HEK293 (cell line): ENCODE results near the gene ANKRD65.

Experiments used
- ATF2 ChIP-seq: fragments of 450-650 bp; formaldehyde crosslinking; IDR thresholded peaks from 2 replicates; pipeline ENCODE4 v1.5.1; 2016; ENCODE audit warnings: missing biosample characterization, missing genetic modification characterization, low read depth
- BCL11A ChIP-seq: fragments of 450-650 bp; formaldehyde crosslinking; IDR thresholded peaks from 2 replicates; pipeline ENCODE4 v1.5.1; 2016; ENCODE audit warnings: low read depth, missing biosample characterization, missing genetic modification characterization
- EGR2 ChIP-seq: fragments of 450-650 bp; formaldehyde crosslinking; IDR thresholded peaks from 2 replicates; pipeline ENCODE4 v1.5.1; 2016; ENCODE audit warnings: low read depth, missing biosample characterization, missing genetic modification characterization
- GLIS1 ChIP-seq: fragments of 450-650 bp; formaldehyde crosslinking; IDR thresholded peaks from 2 replicates; pipeline ENCODE4 v1.5.1; 2016; ENCODE audit warnings: missing biosample characterization, missing genetic modification characterization
- GLIS2 ChIP-seq: fragments of 450-650 bp; formaldehyde crosslinking; IDR thresholded peaks from 2 replicates; pipeline ENCODE4 v1.5.1; 2016; ENCODE audit warnings: missing biosample characterization, missing genetic modification characterization
- HOXA7 ChIP-seq: sonication (generic); formaldehyde crosslinking; IDR thresholded peaks from 2 replicates; pipeline ENCODE4 v1.8.1; 2022; ENCODE audit warnings: missing genetic modification reagents, borderline replicate concordance
- KLF1 ChIP-seq: fragments of 450-650 bp; formaldehyde crosslinking; IDR thresholded peaks from 2 replicates; pipeline ENCODE4 v1.5.1; 2016; ENCODE audit warnings: missing biosample characterization, missing genetic modification characterization
- KLF16 ChIP-seq: fragments of 450-650 bp; formaldehyde crosslinking; IDR thresholded peaks from 2 replicates; pipeline ENCODE4 v1.5.1; 2017; ENCODE audit warnings: missing biosample characterization, missing genetic modification characterization
- KLF7 ChIP-seq: fragments of 450-650 bp; formaldehyde crosslinking; IDR thresholded peaks from 2 replicates; pipeline ENCODE4 v1.5.1; 2016; ENCODE audit warnings: missing biosample characterization, missing genetic modification characterization, borderline replicate concordance
- KLF9 ChIP-seq: fragments of 450-650 bp; formaldehyde crosslinking; IDR thresholded peaks from 2 replicates; pipeline ENCODE4 v1.5.1; 2016; ENCODE audit warnings: missing biosample characterization, missing genetic modification characterization, low read depth
- YY2 ChIP-seq: fragments of 450-650 bp; formaldehyde crosslinking; IDR thresholded peaks from 2 replicates; pipeline ENCODE4 v1.5.1; 2016; ENCODE audit warnings: missing biosample characterization, missing genetic modification characterization
- ZBTB10 ChIP-seq: fragments of 450-650 bp; formaldehyde crosslinking; IDR thresholded peaks from 2 replicates; pipeline ENCODE4 v1.5.1; 2016; ENCODE audit warnings: missing biosample characterization, missing genetic modification characterization
- ZBTB48 ChIP-seq: fragments of 450-650 bp; formaldehyde crosslinking; IDR thresholded peaks from 2 replicates; pipeline ENCODE4 v1.5.1; 2016; ENCODE audit warnings: missing biosample characterization, missing genetic modification characterization
- ZBTB8A ChIP-seq: fragments of 450-650 bp; formaldehyde crosslinking; IDR thresholded peaks from 2 replicates; pipeline ENCODE4 v1.5.1; 2016; ENCODE audit warnings: missing biosample characterization, missing genetic modification characterization
- ZNF2 ChIP-seq: fragments of 450-650 bp; formaldehyde crosslinking; IDR thresholded peaks from 2 replicates; pipeline ENCODE4 v1.5.1; 2016; ENCODE audit warnings: missing biosample characterization, missing genetic modification characterization
- ZNF549 ChIP-seq: fragments of 450-650 bp; IDR thresholded peaks from 2 replicates; pipeline ENCODE4 v1.5.1; 2018; ENCODE audit warnings: missing biosample characterization, missing genetic modification characterization, mild to moderate bottlenecking, inconsistent platforms, moderate library complexity
- ZNF561 ChIP-seq: fragments of 450-650 bp; IDR thresholded peaks from 2 replicates; pipeline ENCODE4 v1.5.1; 2018; ENCODE audit warnings: missing biosample characterization, missing genetic modification characterization, borderline replicate concordance
- ZNF580 ChIP-seq: fragments of 450-650 bp; formaldehyde crosslinking; IDR thresholded peaks from 2 replicates; pipeline ENCODE4 v1.5.1; 2016; ENCODE audit warnings: missing biosample characterization, missing genetic modification characterization
- ZNF645 ChIP-seq: fragments of 450-650 bp; formaldehyde crosslinking; IDR thresholded peaks from 2 replicates; pipeline ENCODE4; 2016; ENCODE audit warnings: missing biosample characterization, missing genetic modification characterization
- ZNF785 ChIP-seq: fragments of 450-650 bp; formaldehyde crosslinking; IDR thresholded peaks from 2 replicates; pipeline ENCODE4 v1.5.1; 2016; ENCODE audit warnings: missing biosample characterization, missing genetic modification characterization
- ZNF791 ChIP-seq: fragments of 450-650 bp; formaldehyde crosslinking; IDR thresholded peaks from 2 replicates; pipeline ENCODE4 v1.5.1; 2016; ENCODE audit warnings: missing biosample characterization, missing genetic modification characterization

The ANKRD65 gene

GRCh38 chr1:1441002-1441888, 20.2 kb upstream of the ANKRD65 start (continued):
- TF ChIP-seq ZNF791 (no peak), ZBTB48 (peak; percentile 47; the same call in 1 of the 2 replicates), EGR2 (peak; percentile 73; the same call in 1 of the 2 replicates), ZNF549 (no peak), KLF9 (peak; percentile 75), ZNF580 (no peak), KLF16 (tag by site-specific recombination) (0 out of 2 replicates have a peak, but pooled peaks have one; percentile 40), YY2 (tag by site-specific recombination) (0 out of 2 replicates have a peak, but pooled peaks have one; percentile 24), ZNF785 (tag by site-specific recombination) (0 out of 2 replicates have a peak, but pooled peaks have one; percentile 17), ZNF2 (tag by site-specific recombination) (peak; percentile 65; the same call in 1 of the 2 replicates), ZBTB10 (tag by site-specific recombination) (peak; percentile 74; the same call in 1 of the 2 replicates), HOXA7 (CRISPR knock-in tag) (no peak), ZNF645 (tag by site-specific recombination) (0 out of 2 replicates have a peak, but pooled peaks have one; percentile 17), ATF2 (tag by site-specific recombination) (no peak), GLIS2 (tag by site-specific recombination) (peak; percentile 89), GLIS1 (tag by site-specific recombination) (peak; percentile 98), ZBTB8A (tag by site-specific recombination) (peak; percentile 51), KLF1 (tag by site-specific recombination) (peak; percentile 96), KLF7 (tag by site-specific recombination) (peak; percentile 51; the same call in 1 of the 2 replicates), ZNF561 (tag by site-specific recombination) (no peak), BCL11A (tag by site-specific recombination) (peak; percentile 85)
